Midbrain (tissue), 1 donor: Measurements from ENCODE around the gene TGFBR2.
"Not testable (repeated sequence)": the region's sequence is repeated elsewhere in the genome, so short reads cannot be mapped to it uniquely, and the experiment has no call there.

Source experiments
- DNase-seq: peaks from one replicate; lab custom pipeline; 2025; lab: John Stamatoyannopoulos, UW

TGFBR2 gene

DNA sequence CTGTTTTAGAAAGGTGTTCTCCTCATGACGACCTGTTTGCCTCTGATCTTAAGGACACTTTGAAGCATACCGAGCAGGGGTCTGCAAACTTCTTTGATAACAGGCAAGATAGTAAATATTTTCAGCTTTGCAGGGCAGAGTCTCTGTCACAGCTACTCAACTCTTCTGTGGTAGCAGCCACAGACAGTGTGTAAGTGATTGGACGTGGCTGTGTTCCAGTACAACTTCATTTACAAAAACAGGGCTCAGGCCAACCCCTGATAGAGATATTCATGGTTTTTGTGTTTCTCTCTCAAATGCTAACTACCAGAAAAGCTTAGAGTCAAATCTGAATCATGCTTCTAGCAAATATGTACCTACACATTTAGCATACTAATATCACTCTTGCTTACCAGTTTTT, 51.5 kb downstream of the TGFBR2 start:
- DNase-seq = peak; percentile 9

DNA sequence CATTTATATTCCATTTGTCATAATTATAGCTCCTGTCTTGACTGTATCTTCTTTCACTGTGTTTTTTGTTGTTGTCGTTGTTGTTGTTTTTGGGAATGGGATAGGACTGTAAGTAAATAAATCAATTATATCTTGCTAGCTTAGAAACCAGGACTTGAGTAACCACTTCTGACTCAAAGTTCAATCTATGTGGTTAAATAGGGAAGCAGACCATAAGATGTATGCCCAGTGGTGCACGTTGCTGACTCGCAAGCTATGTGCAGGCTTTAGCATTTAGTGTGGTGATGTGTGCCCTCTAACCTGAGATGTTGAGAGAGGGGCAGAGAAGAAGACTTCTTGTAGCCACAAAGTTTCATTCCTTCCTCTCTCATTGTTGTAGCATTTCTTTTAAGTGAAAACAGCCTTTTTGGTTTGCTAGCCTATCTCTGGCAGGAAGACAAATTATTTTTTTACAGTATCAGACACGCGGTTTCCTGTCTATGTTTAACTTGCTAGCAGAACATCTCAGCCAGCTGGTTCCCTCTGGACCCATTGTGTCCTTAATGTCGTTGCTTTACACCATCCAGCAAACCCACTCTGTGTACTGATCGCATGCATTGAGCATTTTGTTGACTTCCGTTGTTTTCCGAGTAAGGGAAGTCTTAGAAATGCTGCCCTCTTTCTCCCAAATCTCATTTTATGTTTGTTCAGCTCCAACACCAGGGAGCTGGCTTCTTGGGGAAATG, 52.1 kb downstream of the TGFBR2 start:
- DNase-seq = no peak

DNA sequence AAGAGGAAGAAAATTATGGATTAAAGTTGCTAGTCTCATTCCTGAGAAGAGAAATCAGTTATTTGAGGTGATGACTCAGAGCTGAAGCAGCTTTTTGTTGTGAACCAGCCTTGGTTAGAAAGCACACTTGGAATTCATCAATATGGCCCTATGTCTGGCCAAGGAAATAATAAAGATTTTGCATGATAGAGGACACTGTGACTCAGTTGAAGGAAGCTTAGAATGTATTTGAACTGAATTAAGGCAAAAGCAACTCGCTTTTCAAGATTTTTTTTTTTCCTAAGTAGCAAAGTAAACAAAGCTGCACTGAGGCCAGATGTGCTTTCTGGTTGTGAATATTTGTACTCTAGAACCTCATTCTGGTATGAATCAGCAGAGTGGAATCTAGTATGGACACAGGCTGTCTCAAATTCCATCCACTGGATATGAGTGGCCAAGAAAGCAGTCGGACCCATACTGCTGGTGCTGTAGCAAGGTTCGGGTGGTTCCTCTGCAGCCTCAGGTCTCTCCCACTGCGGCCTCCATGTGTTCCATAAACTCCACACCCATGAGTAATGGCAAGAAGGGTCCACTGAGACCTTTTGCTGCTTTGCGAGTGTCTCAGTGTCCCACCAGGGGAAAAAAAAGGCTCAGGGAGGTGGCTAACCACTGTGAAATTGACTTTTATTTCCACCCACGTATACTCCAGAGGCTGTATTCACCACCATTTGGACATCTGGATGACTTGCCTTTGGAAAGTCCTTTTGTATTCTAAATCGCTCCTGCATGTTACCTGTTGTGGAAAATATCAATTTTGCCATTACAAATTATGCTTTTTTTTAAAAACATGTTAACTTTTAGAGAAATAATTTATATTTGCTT, 53.1 kb downstream of the TGFBR2 start:
- DNase-seq = no peak

DNA sequence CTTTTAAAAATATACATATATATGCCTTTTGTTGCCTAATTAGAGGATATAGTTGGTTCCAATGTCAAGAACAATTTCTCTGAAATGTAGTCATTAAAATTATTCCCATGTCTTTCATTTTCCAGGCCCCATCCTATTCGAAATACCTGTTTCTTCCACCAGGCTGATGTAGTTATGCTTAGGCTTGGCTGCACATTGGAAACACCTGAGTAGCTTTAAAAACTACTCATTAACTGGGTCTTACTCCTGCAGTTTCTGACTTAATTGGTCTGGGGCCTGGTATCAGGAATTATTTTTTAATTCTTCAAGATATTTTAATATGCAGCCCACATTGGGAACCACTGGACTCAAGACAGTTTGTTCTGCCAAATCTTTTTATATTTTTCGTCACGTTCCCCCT, 53.7 kb downstream of the TGFBR2 start:
- DNase-seq = no peak

DNA sequence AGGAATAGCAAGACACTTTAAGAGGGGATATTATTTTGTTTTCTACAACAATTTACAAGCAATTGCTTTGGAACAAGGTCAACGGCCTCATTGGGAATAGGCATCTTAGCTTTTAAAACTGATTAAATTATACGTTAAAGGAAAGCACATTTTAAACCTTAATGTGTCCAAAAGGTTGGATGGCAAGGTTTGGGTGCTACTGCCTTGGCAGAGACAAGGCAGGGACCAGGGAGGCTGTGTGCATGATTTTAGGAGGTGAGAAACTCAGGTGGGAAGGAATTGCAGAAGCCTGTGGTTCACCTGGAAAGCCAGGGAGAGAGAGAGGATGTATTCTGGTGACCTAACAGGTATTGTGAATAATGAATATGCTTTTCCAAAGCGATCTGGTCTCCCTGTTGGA, 54.3 kb downstream of the TGFBR2 start:
- no peak for DNase-seq

DNA sequence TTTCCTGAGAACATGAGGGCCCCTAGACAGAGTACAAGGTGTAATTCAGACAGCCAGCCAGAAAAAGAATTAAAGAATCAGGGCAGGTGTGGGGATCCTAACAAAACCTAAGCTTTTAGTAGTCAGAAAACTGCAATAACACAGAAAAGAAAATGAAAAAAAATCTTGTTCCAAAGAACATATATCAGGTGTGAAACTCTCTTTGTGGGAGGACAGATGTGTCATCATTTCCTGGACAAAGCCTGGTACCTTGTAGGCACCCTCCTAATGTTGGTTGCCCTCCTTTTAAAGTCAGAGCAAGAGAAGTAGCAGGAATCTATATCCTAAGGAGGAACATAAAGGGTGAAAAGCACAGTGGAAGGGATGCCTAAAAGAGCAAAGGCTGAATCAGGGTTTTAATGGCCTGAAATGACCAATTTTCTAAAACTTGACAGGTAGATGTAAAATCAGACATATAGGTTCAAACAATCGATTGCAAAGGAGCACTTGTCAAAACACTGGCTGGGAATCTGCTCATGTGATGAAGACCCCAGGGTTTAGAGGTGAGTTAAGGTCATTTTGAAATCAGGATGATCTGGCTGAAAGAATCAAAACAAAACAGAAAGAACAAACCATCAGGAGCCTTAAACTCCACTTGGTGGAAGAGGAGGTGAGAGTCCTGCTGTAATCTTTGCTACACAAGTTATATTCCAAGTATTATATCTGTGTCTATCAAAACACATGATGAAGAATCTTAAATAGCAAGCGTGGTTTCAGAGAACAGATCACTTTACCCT, 54.9 kb downstream of the TGFBR2 start:
- no peak for DNase-seq

DNA sequence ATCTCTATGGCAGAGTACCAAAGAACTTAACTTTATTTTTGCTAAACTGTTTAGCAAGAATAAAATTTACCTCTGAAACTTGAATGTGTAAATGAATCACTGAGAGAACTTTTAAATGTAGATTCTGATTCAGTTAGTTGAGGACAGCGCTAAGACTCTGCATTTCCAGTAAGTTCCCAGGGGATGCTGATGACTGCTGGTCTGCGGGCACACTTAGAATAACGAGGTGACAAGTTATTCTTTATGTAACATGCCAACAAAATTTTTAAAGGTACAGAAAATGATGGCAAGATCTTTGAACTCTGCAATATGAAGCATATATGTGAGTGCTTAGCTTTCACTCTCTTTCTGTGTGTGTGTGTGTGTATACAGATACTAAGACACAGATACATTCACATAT, 56.4 kb downstream of the TGFBR2 start:
- DNase-seq = no peak

DNA sequence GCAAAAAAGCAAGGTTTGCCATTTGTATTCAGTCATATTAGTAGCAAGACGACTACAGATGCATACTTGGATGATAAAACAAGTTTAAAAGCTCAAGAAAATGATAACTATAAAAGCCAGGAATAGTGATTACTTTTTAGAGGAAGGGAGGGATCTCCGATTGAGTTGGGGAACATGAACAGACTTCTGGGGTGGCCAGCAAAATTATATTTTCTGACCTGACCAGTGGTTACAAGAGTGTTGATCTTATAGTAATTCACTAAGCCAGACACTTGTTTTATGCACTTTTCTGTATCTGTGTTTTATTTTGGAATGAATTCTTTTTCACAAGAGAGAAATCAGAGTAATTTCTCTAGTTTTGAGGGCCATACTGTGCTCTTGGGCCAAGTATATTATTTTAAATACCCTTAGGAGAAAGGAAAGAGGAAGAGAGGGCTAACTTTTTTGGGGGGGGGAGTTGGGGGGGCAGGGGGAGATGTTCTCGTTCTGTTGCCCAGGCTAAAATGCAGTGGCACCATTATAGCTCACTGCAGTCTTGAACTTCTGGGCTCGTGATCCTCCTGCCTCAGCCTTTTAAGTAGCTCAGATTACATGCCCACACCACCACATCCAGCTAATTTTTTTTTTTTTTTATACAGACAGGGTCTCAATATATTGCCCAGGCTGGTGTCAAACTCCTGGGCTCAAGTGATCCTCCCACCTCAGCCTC, 57.3 kb downstream of the TGFBR2 start:
- DNase-seq = no peak

DNA sequence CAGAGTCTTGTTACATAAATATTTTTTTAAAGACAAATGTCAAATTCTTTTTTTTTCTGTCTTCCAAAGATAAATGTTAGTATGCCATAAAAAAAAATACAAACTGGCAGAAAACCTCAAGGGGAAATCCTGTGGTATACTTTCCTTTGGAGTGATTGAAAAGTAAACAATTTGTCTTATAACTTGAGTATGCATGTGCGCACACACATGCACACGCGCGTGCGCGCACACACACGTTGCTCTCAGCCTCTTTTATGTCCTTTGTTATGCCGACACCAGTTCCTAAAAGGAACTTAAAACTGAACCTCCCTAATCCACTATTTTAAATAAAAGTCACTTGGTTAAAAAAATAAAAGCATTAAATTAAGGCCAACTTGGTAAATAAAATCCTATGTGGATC, 58.1 kb downstream of the TGFBR2 start:
- no peak for DNase-seq

DNA sequence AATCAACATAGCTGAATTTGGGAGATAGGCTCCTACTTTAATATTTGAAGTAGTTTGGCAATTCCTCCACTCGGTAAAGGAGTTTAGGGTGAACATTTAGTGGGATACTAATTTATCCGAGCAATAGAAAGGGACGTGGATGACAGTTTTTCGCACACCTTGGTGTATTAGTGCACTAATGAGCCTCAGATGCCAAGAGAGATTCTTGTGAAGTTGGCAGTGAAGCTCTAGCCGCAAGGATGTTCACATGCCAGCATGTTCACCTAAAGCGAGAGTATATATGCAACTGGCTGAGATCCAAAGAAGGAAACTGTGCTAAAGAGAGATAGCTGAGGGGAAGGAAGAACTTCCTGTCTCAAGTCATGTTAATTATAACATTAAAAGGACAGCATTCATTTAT, 58.5 kb downstream of the TGFBR2 start:
- DNase-seq = no peak

DNA sequence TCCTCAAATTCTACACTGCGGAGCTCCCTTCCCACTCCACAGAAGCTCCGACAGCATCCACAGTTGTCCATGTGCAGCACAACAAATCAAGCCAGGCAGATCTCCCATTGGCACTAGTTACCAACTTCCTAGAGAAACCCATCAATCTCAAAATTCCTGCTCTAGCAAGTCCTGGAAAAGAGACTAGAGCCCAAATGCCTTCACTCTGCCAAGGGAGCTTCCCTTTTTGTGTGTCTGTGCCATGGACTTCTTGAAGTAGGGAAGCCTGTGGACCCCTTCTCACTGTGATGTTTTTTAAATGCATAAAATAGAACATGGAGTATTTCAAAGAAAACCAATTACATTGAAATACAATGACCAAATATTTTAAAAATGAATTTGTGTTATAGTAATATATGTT, 59.1 kb downstream of the TGFBR2 start:
- DNase-seq = no peak

DNA sequence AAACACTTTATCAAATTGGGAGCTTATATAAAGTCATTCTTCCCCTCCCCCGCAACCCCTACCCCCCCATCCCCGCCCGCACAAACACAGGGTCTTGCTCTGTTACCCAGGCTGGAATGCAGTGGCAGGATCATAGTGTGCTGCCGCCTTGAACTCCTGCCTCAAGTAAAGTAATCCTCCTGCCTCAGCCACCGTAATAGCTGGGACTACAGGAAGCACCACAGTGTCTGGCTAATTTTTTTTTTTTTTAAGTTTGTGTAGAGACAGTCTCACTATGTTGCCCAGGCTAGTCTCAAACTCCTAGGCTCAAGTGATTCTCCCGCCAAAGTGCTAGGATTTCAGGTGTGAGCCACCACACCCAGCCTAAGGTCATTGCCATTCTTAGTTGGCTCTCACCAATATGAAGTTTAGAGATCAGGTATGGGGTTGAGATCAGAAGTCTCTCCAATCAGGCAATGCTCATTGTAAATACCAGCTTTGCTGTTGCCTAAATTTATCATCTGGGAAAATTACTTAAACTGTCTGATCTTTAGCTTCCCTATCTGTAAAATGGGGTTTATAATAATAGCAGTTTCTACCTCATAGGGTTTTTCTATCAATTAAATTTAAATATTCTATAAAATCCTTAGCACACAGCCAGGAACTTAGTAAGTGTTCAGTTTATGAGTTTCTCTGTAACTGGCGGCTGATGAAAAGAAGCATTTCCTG, 60.3 kb downstream of the TGFBR2 start:
- no peak for DNase-seq

DNA sequence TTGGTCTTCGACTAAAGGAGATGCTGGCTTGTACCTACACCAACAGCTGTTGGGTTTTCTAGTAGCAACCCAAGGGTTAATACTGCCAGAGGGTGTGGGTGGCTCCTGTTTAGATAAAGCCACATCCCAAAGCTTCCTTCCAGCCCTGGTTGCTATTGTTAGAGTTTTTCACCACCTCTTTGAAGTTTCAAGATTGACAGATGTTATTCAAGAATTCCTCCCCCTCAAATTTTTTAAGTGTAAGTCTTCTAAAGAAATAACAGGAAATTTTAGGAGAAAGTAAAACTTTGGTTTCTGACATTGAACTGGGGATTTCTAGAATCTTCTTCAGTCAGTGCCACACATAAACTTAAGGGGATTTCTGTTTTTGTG, 60.9 kb downstream of the TGFBR2 start:
- no peak for DNase-seq

DNA sequence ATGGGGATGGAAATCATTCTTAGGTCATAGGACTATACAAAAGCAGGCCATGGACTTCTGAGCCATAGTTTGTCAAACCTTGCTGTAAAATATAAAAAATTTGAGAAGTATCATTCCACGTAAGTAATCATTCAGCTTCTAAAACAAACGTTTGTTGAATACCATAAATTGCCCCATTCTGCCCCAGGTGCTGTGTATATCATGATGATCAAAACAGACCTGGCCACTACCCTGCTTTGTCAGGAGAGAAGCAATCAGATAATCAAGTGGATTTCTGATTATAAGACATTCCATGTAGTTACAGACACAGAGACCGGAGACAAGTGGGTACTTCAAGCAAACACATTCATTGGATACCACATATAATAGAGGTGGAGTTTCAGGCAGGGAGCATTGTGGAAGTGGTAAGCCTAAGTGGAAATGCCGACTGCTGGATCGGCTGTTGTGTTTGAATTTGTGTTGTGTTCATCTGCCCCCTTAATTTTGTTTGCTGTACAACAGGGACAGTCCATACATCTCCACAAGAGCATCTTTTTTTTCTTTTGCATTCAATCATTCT, 61.7 kb downstream of the TGFBR2 start:
- no peak for DNase-seq

DNA sequence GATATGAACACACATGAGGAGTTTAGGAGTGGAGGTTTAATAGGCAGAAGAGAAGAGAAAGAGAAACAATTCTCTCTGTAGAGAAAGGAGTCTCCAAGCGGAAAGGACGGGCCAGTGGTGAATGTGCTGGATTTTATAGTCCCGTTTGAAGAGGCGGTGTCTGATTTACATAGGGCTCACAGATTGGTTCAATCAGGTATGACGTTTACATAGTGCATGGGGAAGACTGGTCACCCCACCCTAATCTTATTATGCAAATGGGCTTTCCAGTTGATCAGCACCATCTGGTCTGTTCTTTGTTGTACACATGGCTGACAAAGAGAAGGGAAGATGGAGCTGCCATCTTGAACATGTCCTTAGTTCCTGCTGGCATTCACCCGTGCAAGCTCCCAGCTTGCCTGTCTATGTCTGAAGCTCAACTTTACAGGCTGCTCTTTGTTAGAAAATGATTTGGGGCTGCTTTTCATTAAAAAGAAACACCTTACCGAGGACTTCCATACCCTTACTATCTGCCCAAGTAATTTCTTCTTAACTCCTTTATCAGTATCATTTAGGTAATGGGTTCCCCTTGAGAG, 63.0 kb downstream of the TGFBR2 start:
- DNase-seq = not testable (repeated sequence)

DNA sequence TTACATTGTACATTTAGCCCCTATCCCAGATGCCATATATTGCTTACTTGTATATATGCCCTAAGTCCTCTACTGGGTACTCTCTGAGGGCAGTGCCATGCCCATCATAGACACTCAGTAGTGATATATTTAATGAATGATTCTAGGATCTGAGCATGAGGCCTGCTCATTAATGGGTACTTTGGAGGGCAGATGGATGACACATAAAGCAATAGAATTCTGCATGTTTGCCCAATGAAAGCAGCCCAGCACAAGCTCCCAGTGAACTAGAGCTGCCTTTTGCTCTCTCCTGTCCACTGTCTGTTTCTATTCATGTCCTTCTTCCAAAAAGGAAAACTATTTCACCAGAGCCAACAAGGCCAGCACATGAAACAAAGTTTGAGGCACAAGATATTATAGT, 63.9 kb downstream of the TGFBR2 start:
- DNase-seq = no peak

DNA sequence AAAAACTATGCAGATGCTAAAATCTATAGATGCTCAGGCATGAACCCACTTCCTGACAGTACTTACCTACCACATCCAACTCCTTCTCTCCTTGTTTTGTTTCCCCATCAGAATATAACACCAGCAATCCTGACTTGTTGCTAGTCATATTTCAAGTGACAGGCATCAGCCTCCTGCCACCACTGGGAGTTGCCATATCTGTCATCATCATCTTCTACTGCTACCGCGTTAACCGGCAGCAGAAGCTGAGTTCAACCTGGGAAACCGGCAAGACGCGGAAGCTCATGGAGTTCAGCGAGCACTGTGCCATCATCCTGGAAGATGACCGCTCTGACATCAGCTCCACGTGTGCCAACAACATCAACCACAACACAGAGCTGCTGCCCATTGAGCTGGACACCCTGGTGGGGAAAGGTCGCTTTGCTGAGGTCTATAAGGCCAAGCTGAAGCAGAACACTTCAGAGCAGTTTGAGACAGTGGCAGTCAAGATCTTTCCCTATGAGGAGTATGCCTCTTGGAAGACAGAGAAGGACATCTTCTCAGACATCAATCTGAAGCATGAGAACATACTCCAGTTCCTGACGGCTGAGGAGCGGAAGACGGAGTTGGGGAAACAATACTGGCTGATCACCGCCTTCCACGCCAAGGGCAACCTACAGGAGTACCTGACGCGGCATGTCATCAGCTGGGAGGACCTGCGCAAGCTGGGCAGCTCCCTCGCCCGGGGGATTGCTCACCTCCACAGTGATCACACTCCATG, 65.3 kb downstream of the TGFBR2 start:
- DNase-seq = no peak

DNA sequence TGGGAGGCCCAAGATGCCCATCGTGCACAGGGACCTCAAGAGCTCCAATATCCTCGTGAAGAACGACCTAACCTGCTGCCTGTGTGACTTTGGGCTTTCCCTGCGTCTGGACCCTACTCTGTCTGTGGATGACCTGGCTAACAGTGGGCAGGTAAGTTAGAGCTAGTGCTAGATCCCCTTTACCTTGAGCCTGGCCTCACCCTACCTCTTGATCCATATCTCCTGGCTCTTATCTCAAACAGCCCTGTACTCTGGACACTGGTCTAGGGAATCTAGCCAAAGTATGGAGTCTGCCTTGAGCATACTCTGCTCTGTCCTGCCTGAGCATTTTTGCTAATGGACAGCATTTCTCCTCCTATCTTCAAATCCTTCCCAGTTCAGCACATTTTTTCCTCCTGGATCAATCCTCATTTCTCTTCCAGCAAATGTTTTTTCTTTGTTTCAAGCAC, 65.9 kb downstream of the TGFBR2 start:
- DNase-seq = no peak

DNA sequence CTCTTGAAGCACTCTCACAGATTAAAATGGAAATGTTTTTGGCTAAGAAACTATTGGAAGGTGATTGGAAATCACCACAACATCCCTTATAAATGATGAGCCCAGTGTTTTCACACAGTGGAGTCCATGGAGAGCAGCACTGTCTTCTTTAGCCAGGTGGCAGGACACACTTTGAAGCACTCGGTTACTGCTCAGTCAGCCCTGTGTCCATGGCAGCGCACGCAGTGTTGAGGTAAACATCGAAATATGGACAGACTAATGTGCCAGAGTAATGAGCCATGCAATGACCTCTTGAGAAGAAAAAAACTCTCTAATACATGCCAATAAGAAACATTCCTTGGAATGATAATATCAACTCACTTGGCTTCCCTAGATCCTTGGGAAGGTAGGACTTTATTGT, 66.6 kb downstream of the TGFBR2 start:
- DNase-seq = no peak
